Lower leg skin (tissue), 4 donors: ENCODE measurements around the gene PPP1R12B. TPM values are rescaled to one million over a fixed set of nuclear protein-coding genes. Genes with fewer than 3 reads are reported as not detected.
"Not testable (repeated sequence)": the region's sequence is repeated elsewhere in the genome, so short reads cannot be mapped to it uniquely, and the experiment has no call there.

Source experiments
- DNase-seq, 2 donors: peaks; one replicate each; pipeline ENCODE4 v3.0.0-alpha.2; 2019; ENCODE audit warnings: low spot score in 2 of 2
- H3K4me3 ChIP-seq: fragments of 200-600 bp; sonication (generic); 2 replicates; pipeline ENCODE4 v1.5.1; 2017; ENCODE audit warnings: mild to moderate bottlenecking, low read depth; ENCODE audit not compliant: poor library complexity, severe bottlenecking
- POLR2A ChIP-seq, 2 donors: fragments of 450-650 bp; IDR thresholded peaks; one replicate each; pipeline ENCODE4 v1.6.1; 2016 to 2017; ENCODE audit warnings: antibody characterized with exemption in 2 of 2, mild to moderate bottlenecking in 1 of 2, moderate library complexity in 1 of 2
- WGBS, 2 donors: methylation state at CpG; one replicate each; pipeline ENCODE4 v1.1.5; 2018; 5-methylcytosine and 5-hydroxymethylcytosine counted together
- intact Hi-C: fragments of 100-400 bp; cut with DNase I; formaldehyde crosslinking; loops from one replicate; pipeline ENCODE4 v1.15.0; 2023; ENCODE audit warnings: low total_unique reads
- total RNA-seq, 4 donors: library from RNA; depleted of rRNA; stranded (reverse); fragments of >200 nt; gene quantifications; one replicate each; pipeline ENCODE4 v1.1.0, GENCODE V29; 2016
- TF ChIP-seq, protein P1 (sequence below), 3 donors: fragments of 450-650 bp; IDR thresholded peaks; one replicate each; pipeline ENCODE4 v1.5.1; 2016; ENCODE audit warnings: antibody characterized with exemption in 3 of 3, mild to moderate bottlenecking in 3 of 3, moderate library complexity in 2 of 3

Gene PPP1R12B
- total RNA-seq, 4 donors from 2014 or later = 14.6 to 50.8 (median 30.6) TPM

DNA sequence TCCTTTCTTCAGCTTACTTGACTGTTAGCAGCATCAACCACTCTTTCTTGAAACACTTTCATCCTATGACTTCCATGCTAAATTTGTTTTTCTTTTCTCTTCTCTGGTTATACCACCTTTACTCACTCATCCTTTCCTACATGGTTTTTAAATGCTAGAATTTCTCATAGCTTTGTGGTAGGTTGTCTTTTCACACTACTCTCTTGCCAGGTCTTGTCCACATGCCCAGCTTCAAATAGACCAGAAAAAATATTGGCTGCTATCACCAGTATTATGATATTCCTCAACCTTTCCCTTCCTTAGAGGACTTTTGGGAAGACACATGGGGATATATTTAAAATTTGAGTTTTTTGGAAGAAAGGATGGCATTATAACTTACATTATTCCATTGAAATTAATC is 48.8 kb downstream of the PPP1R12B start:
- no peak for DNase-seq
- intact Hi-C loops = no loop called here
- TF ChIP-seq, protein P1, sequence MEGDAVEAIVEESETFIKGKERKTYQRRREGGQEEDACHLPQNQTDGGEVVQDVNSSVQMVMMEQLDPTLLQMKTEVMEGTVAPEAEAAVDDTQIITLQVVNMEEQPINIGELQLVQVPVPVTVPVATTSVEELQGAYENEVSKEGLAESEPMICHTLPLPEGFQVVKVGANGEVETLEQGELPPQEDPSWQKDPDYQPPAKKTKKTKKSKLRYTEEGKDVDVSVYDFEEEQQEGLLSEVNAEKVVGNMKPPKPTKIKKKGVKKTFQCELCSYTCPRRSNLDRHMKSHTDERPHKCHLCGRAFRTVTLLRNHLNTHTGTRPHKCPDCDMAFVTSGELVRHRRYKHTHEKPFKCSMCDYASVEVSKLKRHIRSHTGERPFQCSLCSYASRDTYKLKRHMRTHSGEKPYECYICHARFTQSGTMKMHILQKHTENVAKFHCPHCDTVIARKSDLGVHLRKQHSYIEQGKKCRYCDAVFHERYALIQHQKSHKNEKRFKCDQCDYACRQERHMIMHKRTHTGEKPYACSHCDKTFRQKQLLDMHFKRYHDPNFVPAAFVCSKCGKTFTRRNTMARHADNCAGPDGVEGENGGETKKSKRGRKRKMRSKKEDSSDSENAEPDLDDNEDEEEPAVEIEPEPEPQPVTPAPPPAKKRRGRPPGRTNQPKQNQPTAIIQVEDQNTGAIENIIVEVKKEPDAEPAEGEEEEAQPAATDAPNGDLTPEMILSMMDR (IDR thresholded peaks at IDR 0.05) = no peak
- TF ChIP-seq POLR2A (IDR thresholded peaks at IDR 0.05) = no peak

DNA sequence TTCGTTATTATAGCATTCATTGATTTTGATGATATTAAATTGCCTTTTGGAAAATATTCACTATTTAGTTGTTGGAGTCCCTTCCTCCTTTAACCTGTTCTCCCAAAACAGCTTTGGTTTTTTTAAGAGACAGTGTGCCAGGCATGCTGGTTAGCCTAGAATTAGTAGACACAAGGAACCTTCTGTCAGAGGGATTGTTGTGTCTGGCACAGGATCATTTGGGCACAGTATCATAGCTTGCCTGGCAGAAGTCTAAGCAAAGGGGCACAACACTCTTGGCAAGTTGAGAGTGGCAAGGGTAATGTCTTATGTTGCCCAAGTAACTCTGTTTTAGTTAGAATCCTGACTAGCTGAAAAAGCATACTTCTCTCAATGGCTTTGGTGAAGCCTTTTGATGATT is 49.9 kb downstream of the PPP1R12B start:
- not testable (repeated sequence) for DNase-seq

More for the DNA sequence above, 48.8 kb downstream of the PPP1R12B start:
- H3K4me3 ChIP-seq = no peak overlapping the region

DNA sequence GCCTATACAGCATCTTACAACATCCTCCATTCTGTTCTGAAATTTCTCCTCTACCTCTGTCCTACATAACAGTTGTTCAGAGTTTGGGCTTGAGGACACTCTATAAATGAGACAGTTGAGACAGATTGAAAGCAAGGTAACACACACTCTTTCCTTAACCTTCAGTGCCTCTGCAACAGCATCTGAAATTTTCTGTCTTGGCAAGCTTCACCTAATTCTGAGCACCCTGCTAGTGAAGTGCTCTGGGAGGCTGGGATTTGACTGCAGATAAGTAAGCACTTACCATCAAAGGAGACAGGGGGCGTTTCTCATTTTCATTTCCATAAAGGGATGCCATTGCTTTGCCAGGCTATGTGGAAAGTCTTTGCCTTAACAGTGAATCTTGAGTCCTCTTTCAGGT is 53.3 kb downstream of the PPP1R12B start:
- intact Hi-C loops, DNase-seq, H3K4me3 ChIP-seq: not testable (repeated sequence)
- 57 to 82% methylated on average over 1 of the region's 1 CpG for WGBS, 2 donors

More for the DNA sequence above, 49.9 kb downstream of the PPP1R12B start:
- 61 to 73% methylated on average over 1 of the region's 1 CpG for WGBS, 2 donors
- H3K4me3 ChIP-seq, intact Hi-C loops: not testable (repeated sequence)

DNA sequence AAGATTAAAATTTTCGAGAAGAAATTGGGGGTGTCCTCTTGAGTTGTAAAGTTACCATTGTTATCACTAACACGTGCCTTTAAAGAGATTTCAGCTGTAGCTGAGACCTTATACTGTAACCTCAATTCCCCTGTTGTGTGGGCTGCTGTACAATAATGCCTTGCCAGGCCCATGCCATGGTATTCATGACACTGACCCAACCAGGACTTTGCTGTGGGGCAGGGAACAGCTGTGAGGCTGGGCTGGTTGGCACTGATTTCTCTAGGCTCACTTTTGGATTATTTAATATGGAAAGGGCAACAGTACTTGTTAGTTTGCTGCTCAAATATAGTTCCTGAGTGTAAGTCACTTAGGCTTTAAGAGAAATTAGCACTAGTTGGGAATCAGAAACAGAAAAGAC is 54.9 kb downstream of the PPP1R12B start:
- H3K4me3 ChIP-seq, intact Hi-C loops, DNase-seq: not testable (repeated sequence)
- 83 to 91% methylated on average over 2 of the region's 2 CpGs for WGBS, 2 donors

DNA sequence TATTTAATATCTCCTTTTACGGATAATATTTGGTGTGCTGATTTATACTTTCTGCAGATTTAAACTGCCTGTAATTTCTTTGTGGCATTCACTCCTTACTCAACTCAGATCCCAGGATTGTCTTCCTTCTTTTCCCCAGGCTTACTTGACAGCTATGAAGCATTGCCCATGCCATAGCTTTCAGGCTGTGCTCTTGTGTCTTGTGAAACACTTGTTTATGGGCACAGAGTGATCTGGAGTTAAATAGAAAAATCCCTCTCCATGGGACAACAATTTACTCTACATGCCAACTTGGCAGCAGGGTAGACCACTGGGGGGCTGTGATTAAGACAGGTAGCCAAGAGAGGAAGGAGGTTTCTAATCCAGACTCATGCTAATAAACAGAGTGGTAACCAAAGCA is 57.4 kb downstream of the PPP1R12B start:
- peak in 1 of 2 donors; percentile 15 for DNase-seq
- H3K4me3 ChIP-seq = no peak overlapping the region
- intact Hi-C loops = no loop called here
- TF ChIP-seq, protein P1 (IDR thresholded peaks at IDR 0.05) = no peak
- no peak for TF ChIP-seq POLR2A (IDR thresholded peaks at IDR 0.05)
- WGBS, 2 donors = 89 to 91% methylated on average over 1 of the region's 1 CpG

DNA sequence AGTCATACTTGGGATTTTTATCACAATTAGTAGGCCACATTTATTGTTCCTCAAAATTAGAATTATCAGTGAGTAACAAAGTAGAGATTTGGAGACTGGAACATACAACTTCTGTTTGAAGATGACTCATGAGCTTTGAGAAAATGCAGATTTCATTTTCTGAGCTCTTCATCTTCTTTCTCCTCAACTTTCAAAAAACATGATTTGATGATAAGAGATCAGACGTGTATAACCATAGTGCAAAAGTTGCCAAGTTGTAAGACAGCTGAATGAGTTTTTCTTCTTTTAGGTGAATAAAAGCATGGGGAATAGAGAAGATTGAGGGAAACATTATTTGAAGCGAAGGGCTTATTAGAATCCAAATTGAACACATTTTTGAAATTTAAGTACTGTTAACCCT is 58.4 kb downstream of the PPP1R12B start:
- H3K4me3 ChIP-seq, intact Hi-C loops, DNase-seq: not testable (repeated sequence)
- WGBS, 2 donors = 68 to 72% methylated on average over 2 of the region's 2 CpGs

DNA sequence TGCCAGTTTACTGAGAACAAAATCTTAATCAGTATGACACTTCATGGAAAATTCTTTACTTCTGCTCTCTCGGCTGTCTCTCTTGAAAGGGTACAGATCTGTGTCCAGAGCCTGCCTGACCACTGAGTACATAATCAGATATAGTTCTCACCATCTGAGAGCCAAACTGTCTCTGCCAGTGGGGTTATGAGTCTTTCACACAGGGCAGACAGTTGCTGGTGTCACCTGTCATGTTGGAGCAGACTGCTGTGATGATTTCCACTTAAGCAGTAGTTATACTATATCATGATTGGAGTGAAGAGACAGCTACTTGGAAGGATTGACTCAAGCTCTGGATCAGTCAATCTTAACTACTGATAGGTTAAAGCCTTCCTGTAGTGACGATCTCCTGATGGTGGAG is 58.9 kb downstream of the PPP1R12B start:
- DNase-seq, intact Hi-C loops, H3K4me3 ChIP-seq: not testable (repeated sequence)
- 70 to 75% methylated on average over 2 of the region's 2 CpGs for WGBS, 2 donors

DNA sequence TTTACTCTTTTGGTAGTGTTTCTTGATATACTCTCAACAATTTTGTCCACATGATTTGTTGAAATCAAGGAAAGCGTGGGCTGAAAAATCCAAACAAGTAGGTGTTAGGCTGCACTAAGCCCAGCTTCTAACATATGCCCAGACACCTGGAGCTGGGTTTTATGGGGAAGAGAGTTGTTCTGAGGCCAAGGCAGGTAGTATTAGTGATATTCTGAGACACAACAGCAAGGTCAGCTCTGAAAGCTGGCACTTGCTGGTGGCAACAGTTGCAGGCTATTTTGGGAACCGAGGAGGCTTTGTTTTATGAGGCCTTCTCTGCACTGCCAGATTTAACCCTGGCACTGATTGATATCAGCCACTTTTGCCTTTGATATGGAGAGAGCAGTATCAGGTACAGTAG is 61.8 kb downstream of the PPP1R12B start:
- WGBS, 2 donors = 59 to 64% methylated on average over 2 of the region's 2 CpGs

DNA sequence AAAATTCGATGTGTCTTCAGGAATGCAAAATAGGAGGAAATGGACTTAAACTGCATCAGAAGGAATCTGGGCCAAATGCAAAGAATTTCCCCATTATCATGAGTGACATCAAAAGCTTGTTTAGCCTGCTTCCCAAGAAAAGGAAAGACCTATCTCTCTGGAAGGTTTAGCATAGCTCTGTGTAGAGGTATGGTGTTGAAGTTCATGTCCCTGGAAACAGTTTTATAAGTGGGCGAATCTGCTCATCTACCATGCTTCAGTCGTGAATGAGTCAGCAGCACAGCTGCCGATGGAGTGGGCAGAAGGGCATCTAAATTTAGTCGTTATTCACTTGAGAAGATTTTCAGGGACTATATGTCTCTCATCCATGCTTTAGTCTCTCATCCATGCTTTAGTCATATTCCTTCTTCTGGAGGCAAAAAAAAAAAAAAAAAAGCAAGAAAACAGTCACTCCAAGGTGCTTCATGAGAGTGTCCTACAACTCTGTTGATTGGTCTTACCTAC is 62.4 kb downstream of the PPP1R12B start:
- DNase-seq, intact Hi-C loops, H3K4me3 ChIP-seq: not testable (repeated sequence)
- WGBS, 2 donors = 26 to 34% methylated on average over 5 of the region's 5 CpGs

More for the DNA sequence above, 61.8 kb downstream of the PPP1R12B start:
- H3K4me3 ChIP-seq, intact Hi-C loops, DNase-seq: not testable (repeated sequence)

DNA sequence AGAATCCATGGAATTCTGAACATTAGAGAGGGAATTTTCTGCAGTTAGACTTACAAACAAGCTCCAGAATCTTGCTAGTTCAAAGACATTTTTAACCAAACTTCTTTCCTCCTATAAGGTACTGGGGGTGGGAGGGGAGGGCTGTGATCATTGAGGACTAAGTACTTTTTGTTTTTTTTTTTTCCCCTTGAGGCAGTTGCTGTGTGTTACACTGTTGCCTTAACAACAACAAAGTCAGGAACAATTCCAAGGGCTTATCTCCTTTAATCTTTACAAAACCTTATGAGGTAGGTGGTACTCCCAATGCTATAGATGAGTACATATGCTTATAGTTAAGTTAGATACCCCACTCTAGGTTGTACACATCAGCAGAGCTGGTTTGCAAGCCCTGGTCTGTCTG is 62.9 kb downstream of the PPP1R12B start:
- intact Hi-C loops = no loop called here
- H3K4me3 ChIP-seq = no peak overlapping the region

DNA sequence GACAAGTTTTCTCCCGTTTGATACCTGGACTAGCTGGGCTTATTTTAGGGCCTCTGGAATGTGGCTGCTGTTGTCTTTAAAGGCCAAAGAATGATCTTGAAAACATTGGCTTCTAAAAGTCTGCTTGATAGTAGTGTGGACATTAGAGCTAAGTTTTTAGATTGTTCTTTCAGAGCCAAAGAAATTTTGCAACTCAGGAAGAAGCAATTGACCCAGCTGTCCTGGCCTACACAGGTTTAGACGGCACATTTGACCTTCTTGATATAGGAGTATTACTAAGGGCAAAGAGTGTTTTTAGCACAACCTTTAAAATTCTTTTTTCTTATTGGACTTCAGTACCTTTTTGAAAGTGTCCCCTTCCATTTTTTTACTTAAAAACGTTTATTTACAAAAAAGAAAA is 63.9 kb downstream of the PPP1R12B start:
- 59 to 62% methylated on average over 3 of the region's 3 CpGs for WGBS, 2 donors
- H3K4me3 ChIP-seq, DNase-seq, intact Hi-C loops: not testable (repeated sequence)

More for the DNA sequence above, 62.9 kb downstream of the PPP1R12B start:
- no peak for DNase-seq
- TF ChIP-seq, protein P1 (IDR thresholded peaks at IDR 0.05) = no peak
- no peak for TF ChIP-seq POLR2A (IDR thresholded peaks at IDR 0.05)
